Measurements from ENCODE around the gene FRY.

DNA sequence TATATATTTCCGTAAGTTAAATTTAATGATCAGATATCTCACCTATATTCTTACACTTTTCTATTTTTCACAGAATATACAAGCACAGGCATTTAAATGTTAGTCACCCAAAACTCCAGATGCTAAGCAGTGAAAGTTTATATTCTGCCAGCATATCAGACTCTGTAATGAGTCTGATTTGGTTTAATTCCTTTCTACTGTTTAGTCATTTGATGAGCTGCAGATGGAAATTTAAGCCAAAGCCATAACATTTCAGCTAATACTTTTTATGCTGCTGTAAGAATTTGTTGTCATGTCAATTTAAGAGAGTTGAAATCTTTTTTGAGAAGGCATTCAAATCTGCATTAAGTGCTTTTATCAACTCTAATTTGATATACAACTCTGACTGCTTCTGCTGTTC is 8.0 kb downstream of the FRY start:
- TF ChIP-seq SUZ12 (IDR thresholded peaks at IDR 0.05) (no peak), FOXK2 (IDR thresholded peaks at IDR 0.05) (no peak), SP1 (IDR thresholded peaks at IDR 0.05) (no peak), CTBP1 (IDR thresholded peaks at IDR 0.05; ENCODE audit: borderline replicate concordance) (no peak)
